Astrocyte (in vitro differentiated cells and primary cell): ENCODE measurements around the gene PLK4.

Experiments
- EZH2 ChIP-seq: IDR thresholded peaks from 2 replicates; pipeline ENCODE4 v1.6.1; 2012; ENCODE audit warnings: mild to moderate bottlenecking, low read length, inconsistent platforms; ENCODE audit not compliant: insufficient read depth
- TF ChIP-seq, protein P1 (sequence below): IDR thresholded peaks from 2 replicates; pipeline ENCODE4 v1.5.1; 2011; ENCODE audit warnings: low read depth, mild to moderate bottlenecking, inconsistent platforms, low read length, moderate library complexity; ENCODE audit not compliant: insufficient read depth

DNA sequence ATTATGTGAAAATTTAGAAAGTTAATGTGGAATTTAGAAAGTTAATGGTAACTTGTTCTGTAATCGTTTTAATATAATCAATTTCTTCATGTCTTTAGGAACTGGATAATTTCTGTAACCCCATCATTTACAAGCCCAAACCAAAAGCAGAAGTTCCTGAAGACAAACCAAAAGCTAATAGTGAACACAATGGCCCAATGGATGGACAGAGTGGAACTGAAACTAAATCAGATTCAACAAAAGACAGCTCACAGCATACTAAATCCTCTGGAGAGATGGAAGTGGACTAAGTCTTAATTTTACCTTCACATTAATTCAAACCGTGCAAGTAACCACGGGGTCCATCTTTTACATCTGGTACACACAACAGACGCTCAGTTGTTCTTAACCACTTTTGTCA is 48.1 kb upstream of the PLK4 start:
- TF ChIP-seq, protein P1, sequence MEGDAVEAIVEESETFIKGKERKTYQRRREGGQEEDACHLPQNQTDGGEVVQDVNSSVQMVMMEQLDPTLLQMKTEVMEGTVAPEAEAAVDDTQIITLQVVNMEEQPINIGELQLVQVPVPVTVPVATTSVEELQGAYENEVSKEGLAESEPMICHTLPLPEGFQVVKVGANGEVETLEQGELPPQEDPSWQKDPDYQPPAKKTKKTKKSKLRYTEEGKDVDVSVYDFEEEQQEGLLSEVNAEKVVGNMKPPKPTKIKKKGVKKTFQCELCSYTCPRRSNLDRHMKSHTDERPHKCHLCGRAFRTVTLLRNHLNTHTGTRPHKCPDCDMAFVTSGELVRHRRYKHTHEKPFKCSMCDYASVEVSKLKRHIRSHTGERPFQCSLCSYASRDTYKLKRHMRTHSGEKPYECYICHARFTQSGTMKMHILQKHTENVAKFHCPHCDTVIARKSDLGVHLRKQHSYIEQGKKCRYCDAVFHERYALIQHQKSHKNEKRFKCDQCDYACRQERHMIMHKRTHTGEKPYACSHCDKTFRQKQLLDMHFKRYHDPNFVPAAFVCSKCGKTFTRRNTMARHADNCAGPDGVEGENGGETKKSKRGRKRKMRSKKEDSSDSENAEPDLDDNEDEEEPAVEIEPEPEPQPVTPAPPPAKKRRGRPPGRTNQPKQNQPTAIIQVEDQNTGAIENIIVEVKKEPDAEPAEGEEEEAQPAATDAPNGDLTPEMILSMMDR: no peak
- TF ChIP-seq EZH2: no peak
